ENCODE data around the gene CLEC18B. TPM values are rescaled to one million over a fixed set of nuclear protein-coding genes. Genes with fewer than 3 reads are reported as not detected.
"Not testable (repeated sequence)": the region's sequence is repeated elsewhere in the genome, so short reads cannot be mapped to it uniquely, and the experiment has no call there.

Gene CLEC18B
- total and polyA plus RNA-seq, 4 donors = 0.65 to 1.9 (median 0.77) TPM; not detected in 1

- H3K4me1 ChIP-seq (ENCODE audit: control insufficient read depth in 5 of 5, insufficient read depth in 5 of 5, low read length in 5 of 5); H3K27ac ChIP-seq (ENCODE audit: low read depth in 1 of 2, low read length in 1 of 2); DNase-seq; H3K9ac ChIP-seq (ENCODE audit: insufficient read depth in 1 of 2, low read length in 2 of 2); H3K4me3 ChIP-seq; H3K27me3 ChIP-seq (ENCODE audit: control insufficient read depth in 3 of 3, insufficient read depth in 3 of 3, low read length in 2 of 3); H3K36me3 ChIP-seq (ENCODE audit: control insufficient read depth in 4 of 4, insufficient read depth in 4 of 4, low read length in 4 of 4); H3K9me3 ChIP-seq (ENCODE audit: control insufficient read depth in 4 of 4, insufficient read depth in 3 of 4, low read length in 3 of 4); ATAC-seq (ENCODE audit: insufficient read depth, low FRiP score): not testable (repeated sequence)
- WGBS, 2 donors = 88 to 89% methylated on average over 7 of the region's 7 CpGs
Observed at GRCh38 chr16:74413920-74414319, 7.4 kb downstream of the CLEC18B start.

- not testable (repeated sequence) for DNase-seq; H3K9ac ChIP-seq (ENCODE audit: insufficient read depth in 1 of 2, low read length in 2 of 2); H3K4me3 ChIP-seq; H3K27me3 ChIP-seq (ENCODE audit: control insufficient read depth in 3 of 3, insufficient read depth in 3 of 3, low read length in 2 of 3); ATAC-seq (ENCODE audit: insufficient read depth, low FRiP score); H3K27ac ChIP-seq (ENCODE audit: low read depth in 1 of 2, low read length in 1 of 2); H3K4me1 ChIP-seq (ENCODE audit: control insufficient read depth in 5 of 5, insufficient read depth in 5 of 5, low read length in 5 of 5); H3K9me3 ChIP-seq (ENCODE audit: control insufficient read depth in 4 of 4, insufficient read depth in 3 of 4, low read length in 3 of 4); H3K36me3 ChIP-seq (ENCODE audit: control insufficient read depth in 4 of 4, insufficient read depth in 4 of 4, low read length in 4 of 4)
- 91 to 92% methylated on average over 9 of the region's 9 CpGs for WGBS, 2 donors
Observed at GRCh38 chr16:74413485-74413884, 7.8 kb downstream of the CLEC18B start.

- H3K9me3 ChIP-seq (ENCODE audit: control insufficient read depth in 4 of 4, insufficient read depth in 3 of 4, low read length in 3 of 4); DNase-seq; H3K4me1 ChIP-seq (ENCODE audit: control insufficient read depth in 5 of 5, insufficient read depth in 5 of 5, low read length in 5 of 5); H3K27ac ChIP-seq (ENCODE audit: low read depth in 1 of 2, low read length in 1 of 2); H3K36me3 ChIP-seq (ENCODE audit: control insufficient read depth in 4 of 4, insufficient read depth in 4 of 4, low read length in 4 of 4); ATAC-seq (ENCODE audit: insufficient read depth, low FRiP score); H3K4me3 ChIP-seq; H3K9ac ChIP-seq (ENCODE audit: insufficient read depth in 1 of 2, low read length in 2 of 2); H3K27me3 ChIP-seq (ENCODE audit: control insufficient read depth in 3 of 3, insufficient read depth in 3 of 3, low read length in 2 of 3): not testable (repeated sequence)
- WGBS, 2 donors = 77 to 89% methylated on average over 7 to 8 of the region's 10 CpGs
Observed at GRCh38 chr16:74412775-74413390, 8.4 kb downstream of the CLEC18B start.

- H3K4me1 ChIP-seq (ENCODE audit: control insufficient read depth in 5 of 5, insufficient read depth in 5 of 5, low read length in 5 of 5); H3K27me3 ChIP-seq (ENCODE audit: control insufficient read depth in 3 of 3, insufficient read depth in 3 of 3, low read length in 2 of 3); DNase-seq; H3K36me3 ChIP-seq (ENCODE audit: control insufficient read depth in 4 of 4, insufficient read depth in 4 of 4, low read length in 4 of 4); H3K4me3 ChIP-seq; H3K9me3 ChIP-seq (ENCODE audit: control insufficient read depth in 4 of 4, insufficient read depth in 3 of 4, low read length in 3 of 4); ATAC-seq (ENCODE audit: insufficient read depth, low FRiP score); H3K27ac ChIP-seq (ENCODE audit: low read depth in 1 of 2, low read length in 1 of 2); H3K9ac ChIP-seq (ENCODE audit: insufficient read depth in 1 of 2, low read length in 2 of 2): not testable (repeated sequence)
- 70 to 75% methylated on average over 5 of the region's 13 CpGs for WGBS, 2 donors
Observed at GRCh38 chr16:74412138-74412774, 9.0 kb downstream of the CLEC18B start.

GRCh38 chr16:74410981-74411380, 10.3 kb downstream of the CLEC18B start:
- not testable (repeated sequence) for DNase-seq; H3K27me3 ChIP-seq (ENCODE audit: control insufficient read depth in 3 of 3, insufficient read depth in 3 of 3, low read length in 2 of 3); ATAC-seq (ENCODE audit: insufficient read depth, low FRiP score); H3K4me3 ChIP-seq; H3K9ac ChIP-seq (ENCODE audit: insufficient read depth in 1 of 2, low read length in 2 of 2); H3K4me1 ChIP-seq (ENCODE audit: control insufficient read depth in 5 of 5, insufficient read depth in 5 of 5, low read length in 5 of 5); H3K27ac ChIP-seq (ENCODE audit: low read depth in 1 of 2, low read length in 1 of 2); H3K9me3 ChIP-seq (ENCODE audit: control insufficient read depth in 4 of 4, insufficient read depth in 3 of 4, low read length in 3 of 4); H3K36me3 ChIP-seq (ENCODE audit: control insufficient read depth in 4 of 4, insufficient read depth in 4 of 4, low read length in 4 of 4)
- 92 to 95% methylated on average over 6 to 9 of the region's 9 CpGs for WGBS, 2 donors

GRCh38 chr16:74410057-74410957, 11.0 kb downstream of the CLEC18B start:
- not testable (repeated sequence) for H3K4me3 ChIP-seq; H3K36me3 ChIP-seq (ENCODE audit: control insufficient read depth in 4 of 4, insufficient read depth in 4 of 4, low read length in 4 of 4); H3K9me3 ChIP-seq (ENCODE audit: control insufficient read depth in 4 of 4, insufficient read depth in 3 of 4, low read length in 3 of 4); H3K27ac ChIP-seq (ENCODE audit: low read depth in 1 of 2, low read length in 1 of 2); ATAC-seq (ENCODE audit: insufficient read depth, low FRiP score); H3K27me3 ChIP-seq (ENCODE audit: control insufficient read depth in 3 of 3, insufficient read depth in 3 of 3, low read length in 2 of 3); DNase-seq; H3K4me1 ChIP-seq (ENCODE audit: control insufficient read depth in 5 of 5, insufficient read depth in 5 of 5, low read length in 5 of 5); H3K9ac ChIP-seq (ENCODE audit: insufficient read depth in 1 of 2, low read length in 2 of 2)
- 81 to 83% methylated on average over 7 of the region's 18 CpGs for WGBS, 2 donors

GRCh38 chr16:74409185-74409981, 11.9 kb downstream of the CLEC18B start:
- DNase-seq; H3K27ac ChIP-seq (ENCODE audit: low read depth in 1 of 2, low read length in 1 of 2); H3K9ac ChIP-seq (ENCODE audit: insufficient read depth in 1 of 2, low read length in 2 of 2); H3K9me3 ChIP-seq (ENCODE audit: control insufficient read depth in 4 of 4, insufficient read depth in 3 of 4, low read length in 3 of 4); ATAC-seq (ENCODE audit: insufficient read depth, low FRiP score); H3K36me3 ChIP-seq (ENCODE audit: control insufficient read depth in 4 of 4, insufficient read depth in 4 of 4, low read length in 4 of 4); H3K4me1 ChIP-seq (ENCODE audit: control insufficient read depth in 5 of 5, insufficient read depth in 5 of 5, low read length in 5 of 5); H3K4me3 ChIP-seq; H3K27me3 ChIP-seq (ENCODE audit: control insufficient read depth in 3 of 3, insufficient read depth in 3 of 3, low read length in 2 of 3): not testable (repeated sequence)
- WGBS, 2 donors = 93% methylated on average over 12 of the region's 15 CpGs

Data from lung (tissue), 10 donors.